GM12892 (cell line): ENCODE measurements around the gene PLSCR3.

Experiments used
- POLR2A ChIP-seq: IDR thresholded peaks from 2 replicates; pipeline ENCODE4 v1.6.1; 2011; ENCODE audit warnings: low read depth, low read length, control low read depth
- POLR2AphosphoS5 ChIP-seq: IDR thresholded peaks from 2 replicates; pipeline ENCODE4 v1.6.1; 2011; ENCODE audit warnings: low read depth, low read length, control low read depth

- TF ChIP-seq POLR2A (no peak), POLR2AphosphoS5 (no peak)
Observed at GRCh38 chr17:7363311-7363710, 31.0 kb downstream of the PLSCR3 start.
